ENCODE measurements around the gene FRMD5.
"Not testable (repeated sequence)": the region's sequence is repeated elsewhere in the genome, so short reads cannot be mapped to it uniquely, and the experiment has no call there.

The FRMD5 gene

DNA sequence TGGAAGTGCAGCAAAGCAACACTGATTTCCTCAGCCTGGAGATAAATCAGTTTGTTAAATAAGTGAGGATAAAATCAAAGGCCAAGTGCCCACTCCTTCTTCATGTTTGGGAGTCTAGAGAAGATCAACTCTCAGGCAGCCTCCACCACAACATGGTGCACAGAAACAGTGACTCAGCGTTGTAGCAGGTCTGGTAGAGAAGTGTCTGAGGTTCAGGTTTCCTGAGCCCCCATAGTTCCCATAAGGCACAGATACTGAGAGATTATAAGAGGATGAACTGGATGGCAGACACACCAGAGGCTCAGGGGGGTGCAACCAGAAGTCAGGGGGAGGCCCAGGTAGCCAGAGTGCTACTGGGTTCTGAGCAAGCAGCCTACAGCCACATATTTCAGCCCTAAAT lies 166.7 kb downstream of the FRMD5 start:
- no peak for DNase-seq

DNA sequence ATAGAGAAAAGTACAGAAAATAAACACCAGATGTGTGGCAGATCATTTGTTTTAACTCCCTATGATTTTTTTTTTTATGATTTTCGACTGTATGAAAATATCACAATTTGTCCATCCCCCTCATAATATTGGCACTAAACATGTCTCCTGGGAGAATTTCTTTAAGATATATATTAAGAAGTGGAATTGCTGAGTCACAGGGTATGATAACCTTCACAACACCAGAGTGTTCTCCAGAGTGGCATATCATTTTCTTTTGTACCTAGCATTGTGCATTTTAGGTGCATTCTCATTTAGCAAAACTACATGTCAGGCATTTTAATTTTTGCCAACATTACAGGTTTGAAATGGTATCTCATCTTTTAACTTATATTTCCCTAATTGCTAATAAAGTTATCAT lies 170.9 kb downstream of the FRMD5 start:
- DNase-seq = no peak

DNA sequence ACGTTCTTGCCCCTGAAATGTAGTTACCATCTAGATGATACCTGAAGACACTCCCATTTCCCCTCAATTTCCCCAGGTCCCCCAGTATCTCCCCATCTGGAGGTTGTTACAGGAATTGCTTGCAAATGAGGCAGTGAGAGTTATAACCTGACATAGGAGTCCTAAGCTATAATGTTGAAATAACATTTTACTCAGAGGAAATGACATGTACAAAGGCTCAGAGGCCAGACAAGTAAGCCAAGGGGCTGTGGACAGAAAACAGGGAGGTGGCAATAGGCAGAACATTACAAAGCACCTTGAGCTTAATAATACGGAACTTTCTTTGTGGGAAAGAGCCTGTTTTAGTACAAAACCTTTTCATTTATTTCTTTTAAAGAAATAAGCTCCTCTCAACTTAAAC lies 171.9 kb downstream of the FRMD5 start:
- no peak for DNase-seq

DNA sequence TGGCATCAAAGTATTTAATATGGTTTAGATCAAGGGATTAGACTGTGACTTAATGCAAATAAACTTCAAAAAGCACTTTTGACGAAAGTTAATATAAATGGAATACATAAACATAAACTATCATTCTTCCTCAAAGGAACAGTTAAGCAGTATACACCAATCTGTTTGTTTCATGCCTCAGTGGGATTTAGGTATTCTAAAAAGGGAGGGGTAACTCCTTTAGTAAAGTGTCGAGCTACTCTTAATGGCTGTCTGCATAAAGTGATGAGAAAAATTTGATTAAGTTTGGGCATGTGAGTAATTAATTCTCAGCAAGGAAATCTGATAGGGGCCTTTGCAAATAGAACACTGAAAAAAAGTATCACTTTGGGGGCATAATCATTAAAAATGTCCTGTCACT lies 176.9 kb downstream of the FRMD5 start:
- DNase-seq = no peak

DNA sequence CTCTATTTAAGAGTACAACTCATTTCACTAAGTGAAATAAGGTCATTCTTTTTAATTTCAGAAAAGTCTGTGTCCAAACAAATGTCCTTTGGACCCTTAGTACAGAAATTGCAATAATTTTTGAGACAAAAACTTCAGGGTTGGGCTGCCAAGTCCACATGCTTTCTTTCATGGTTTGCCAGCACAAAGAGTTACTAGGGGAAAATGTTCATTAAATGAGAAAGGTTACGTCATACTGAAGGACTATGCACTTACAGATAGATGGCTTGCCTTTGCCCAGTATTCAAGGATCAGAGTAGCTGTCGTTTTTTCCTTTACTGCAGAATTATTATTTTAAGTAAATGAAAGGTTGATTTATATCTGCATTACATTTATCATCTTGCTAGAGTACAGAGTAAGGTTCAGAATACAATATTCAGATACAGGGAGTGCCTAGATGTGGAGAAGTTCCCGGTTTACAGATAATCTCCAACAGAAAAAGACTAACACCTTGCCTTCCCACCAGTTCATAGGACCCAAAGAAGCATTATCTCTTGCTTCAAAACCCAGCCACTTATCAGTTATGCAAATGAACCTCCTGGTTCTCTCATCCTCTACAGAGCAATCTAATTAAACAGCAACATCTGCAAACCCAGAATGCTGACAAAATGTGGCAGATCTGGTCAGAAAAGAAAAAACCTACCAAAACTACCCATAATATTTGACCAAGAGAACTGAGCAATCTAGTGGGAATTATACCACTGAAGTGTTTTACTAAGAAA lies 179.3 kb downstream of the FRMD5 start:
- DNase-seq = no peak

- DNase-seq = no peak
Observed at GRCh38 chr15:44011238-44011854, 183.7 kb downstream of the FRMD5 start.

DNA sequence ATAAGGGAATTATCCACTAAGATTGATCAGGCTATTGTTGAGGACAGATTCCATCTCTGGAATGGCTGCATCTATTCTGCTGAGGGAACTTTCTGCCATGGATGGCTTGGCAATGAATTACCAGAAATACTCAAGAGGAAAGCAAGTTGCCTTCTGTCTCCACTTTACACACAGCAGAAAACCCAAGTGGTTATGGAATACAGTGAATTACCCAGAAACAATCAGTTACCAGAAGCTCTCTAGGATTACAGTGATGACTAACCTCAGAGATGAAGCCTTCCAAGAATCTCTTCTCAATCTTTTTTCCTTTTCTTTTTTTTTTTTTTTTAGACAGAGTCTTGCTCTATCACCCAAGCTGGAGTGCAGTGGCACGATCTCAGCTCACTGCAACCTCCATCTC lies 185.0 kb downstream of the FRMD5 start:
- no peak for DNase-seq

DNA sequence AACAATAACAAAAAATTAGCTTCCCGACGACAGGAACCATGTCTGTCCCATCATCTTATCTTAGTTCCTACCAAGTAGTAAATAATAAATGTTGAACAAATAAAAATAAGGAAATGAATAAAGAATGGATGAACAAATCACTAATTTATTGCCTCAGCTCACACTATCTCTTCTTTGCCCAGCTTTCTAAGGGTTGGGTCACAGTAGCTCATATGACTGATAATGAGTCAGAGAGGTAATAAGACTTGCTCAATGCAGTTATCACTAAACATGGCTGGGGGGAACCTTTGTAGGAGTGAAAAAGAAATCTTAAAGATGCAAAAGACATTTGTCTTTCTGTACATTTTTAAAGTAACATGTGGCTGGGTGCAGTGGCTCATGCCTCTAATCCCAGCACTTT lies 186.0 kb downstream of the FRMD5 start:
- DNase-seq = no peak

DNA sequence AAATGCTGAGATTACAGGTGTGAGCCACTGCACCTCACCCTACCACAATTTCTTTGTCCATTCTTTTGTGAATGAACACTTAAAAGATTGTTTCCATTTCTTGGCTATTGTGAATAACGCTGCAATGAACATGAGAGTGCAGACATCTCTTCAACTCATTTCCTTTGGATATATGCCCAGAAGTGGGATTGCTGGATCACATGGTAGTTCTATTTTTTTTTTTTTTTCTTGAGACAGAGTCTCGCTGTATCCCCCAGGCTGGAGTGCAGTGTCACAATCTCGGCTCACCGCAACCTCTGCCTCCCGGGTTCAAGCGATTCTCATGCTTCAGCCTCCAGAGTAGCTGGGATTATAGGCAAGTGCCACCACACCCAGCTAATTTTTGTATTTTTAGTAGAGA lies 194.8 kb downstream of the FRMD5 start:
- not testable (repeated sequence) for DNase-seq

DNA sequence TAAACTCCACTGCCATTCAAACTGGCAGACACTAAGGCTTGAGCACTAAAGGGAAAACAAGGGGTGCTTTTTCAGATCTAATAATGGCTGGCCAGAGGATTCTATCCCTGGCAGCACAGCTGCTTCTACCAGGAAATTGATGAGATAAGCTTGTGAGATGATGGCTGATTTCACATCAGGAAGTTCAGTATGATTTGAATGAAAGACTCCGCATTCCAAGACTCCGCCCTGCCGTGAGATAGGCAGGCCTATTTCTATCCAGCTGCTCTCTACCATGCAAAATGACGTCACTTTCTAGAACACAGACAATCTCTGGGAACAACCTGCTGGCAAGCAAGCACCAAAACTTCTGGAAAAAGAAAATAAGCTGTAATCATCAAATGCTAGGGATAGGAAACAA lies 196.5 kb downstream of the FRMD5 start:
- no peak for DNase-seq

DNA sequence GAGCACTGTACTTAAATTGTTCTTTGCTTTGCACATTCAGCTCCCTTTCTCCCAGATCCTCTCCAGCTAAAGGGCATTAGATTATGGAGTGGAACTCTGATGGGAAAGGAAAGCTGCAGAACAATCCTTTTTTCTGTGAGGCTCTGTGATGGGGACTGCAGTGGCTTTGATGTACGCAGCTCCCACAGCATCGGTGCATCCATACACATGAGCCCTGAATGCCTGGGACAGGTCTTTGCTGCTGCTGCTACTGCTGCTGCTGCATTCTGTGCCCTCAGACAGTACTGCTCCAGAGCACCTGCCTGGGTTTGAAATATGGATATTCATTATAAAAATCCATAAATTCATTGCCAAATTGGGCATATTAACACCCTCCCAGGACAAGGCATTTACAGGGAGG lies 203.9 kb downstream of the FRMD5 start:
- DNase-seq = no peak

DNA sequence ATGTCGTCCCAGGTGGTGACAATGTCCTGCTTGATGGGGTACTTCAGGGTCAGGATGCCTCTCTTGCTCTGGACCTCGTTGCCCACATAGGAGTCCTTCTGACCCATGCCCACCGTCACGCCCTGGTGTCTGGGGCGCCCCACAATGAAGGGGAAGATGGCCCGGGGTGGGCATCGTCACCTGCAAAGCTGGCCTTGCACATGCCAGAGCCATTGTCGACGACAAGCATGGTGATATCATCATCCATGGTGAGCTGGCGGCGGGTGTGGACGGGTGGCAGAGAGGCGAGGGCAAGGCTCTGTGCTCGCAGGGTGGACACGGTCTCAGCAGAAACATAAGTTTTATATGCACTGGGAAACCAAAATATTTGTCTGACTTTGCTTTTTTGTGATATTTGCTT lies 205.1 kb downstream of the FRMD5 start:
- no peak for DNase-seq

- no peak for DNase-seq
Observed at GRCh38 chr15:43988900-43989299, 206.2 kb downstream of the FRMD5 start.

DNA sequence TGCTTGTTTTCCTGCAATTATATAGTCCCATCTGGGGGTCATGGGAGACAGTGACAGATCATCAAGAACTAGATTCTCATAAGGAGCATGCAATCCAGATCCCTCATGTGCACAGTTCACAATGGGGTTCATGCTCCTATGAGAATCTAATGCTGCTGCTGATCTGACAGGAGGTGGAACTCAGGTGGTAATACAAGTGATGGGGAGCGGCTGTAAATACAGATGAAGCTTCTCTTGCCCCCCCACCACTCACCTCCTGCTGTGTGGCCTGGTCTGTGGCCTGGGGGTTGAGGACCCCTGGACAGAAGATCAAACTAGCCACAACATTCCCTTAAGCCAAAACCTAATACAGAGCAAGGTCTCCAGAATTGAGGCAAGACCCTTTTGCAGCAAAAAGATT lies 207.1 kb downstream of the FRMD5 start:
- no peak for DNase-seq

- DNase-seq = no peak
Observed at GRCh38 chr15:43985976-43986680, 208.9 kb downstream of the FRMD5 start.

DNA sequence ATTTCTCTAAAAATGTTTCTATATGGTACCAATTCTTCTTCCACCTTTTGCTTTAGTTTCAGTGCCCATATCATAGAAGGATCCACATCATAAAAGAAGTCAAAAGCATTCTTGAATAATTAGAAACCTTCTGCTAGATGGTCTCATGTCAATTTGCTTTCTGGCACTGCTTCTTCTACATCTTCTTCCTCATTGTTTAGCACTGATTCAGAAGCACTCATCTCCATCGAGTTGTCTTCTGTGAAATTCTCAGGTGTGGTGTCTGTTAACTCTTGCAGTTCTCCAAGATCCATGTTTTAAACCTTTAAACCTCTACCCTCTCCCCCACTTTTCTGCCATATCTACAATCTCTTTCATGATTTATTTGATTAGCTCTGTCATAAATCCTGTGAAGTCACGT lies 213.5 kb downstream of the FRMD5 start:
- DNase-seq = no peak

GRCh38 chr15:43977072-43977884 lies 217.8 kb downstream of the FRMD5 start:
- no peak for DNase-seq

GRCh38 chr15:43975770-43976169 lies 219.3 kb downstream of the FRMD5 start:
- DNase-seq = no peak

- DNase-seq = no peak
Observed at GRCh38 chr15:43975326-43975725, 219.7 kb downstream of the FRMD5 start.

DNA sequence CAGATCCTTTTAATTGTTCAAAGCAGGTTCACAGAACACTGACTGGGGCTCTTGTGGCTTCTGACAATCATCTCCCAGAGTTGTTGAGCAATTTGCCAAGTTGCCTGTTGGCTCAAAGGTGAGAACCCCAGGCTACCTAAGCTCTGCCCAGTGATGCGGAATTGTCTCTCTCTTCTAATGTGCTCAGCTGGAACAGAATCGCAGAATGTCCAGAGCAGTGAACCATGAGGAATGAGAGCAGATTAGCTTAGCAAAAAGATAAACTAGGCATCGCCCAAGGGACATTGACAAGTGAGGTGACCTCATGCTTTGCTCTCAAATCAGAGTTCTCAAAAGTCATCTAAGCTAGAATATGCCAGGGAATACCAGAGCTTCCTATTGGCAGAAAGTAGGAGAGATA lies 220.2 kb downstream of the FRMD5 start:
- peak; percentile 42 for DNase-seq

GRCh38 chr15:43969802-43970375 lies 225.2 kb downstream of the FRMD5 start:
- DNase-seq = no peak

GRCh38 chr15:43968551-43968950 lies 226.5 kb downstream of the FRMD5 start:
- no peak for DNase-seq

DNA sequence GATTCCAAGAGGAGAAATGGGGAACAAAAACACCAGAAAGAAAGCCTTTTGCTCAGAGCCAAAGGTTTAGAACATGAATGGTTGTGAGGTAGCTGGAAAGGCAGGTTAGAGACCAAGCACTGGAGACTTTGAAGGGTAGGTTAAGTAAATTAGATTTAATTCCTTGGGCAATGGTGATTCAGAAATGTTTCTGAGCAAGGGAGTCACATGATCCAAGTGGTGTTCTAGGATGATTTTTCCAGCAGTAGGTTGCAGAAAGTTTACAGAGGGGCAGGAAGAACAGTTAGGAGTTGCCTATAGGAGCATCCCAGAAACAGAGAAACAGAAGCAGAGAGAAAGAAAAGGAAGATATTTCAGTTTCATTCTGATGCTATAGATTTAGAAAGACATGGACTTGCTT lies 228.4 kb downstream of the FRMD5 start:
- no peak for DNase-seq

Data from NCI-H2171 (cell line).